ENCODE results near the gene RNF103.

The RNF103 gene

GRCh38 chr2:86649119-86649947 lies 25.7 kb upstream of the RNF103 start:
- no peak for FAIRE-seq

GRCh38 chr2:86648681-86649080 lies 25.0 kb upstream of the RNF103 start:
- no peak for TF ChIP-seq CTCF (IDR thresholded peaks at IDR 0.05; ENCODE audit: insufficient read depth, missing control alignments)
- FAIRE-seq, result no peak
- no peak for DNase-seq (ENCODE audit: insufficient read length, low spot score)

More at GRCh38 chr2:86649119-86649947, 25.7 kb upstream of the RNF103 start:
- no peak for DNase-seq (ENCODE audit: insufficient read length, low spot score)
- no peak for TF ChIP-seq CTCF (IDR thresholded peaks at IDR 0.05; ENCODE audit: insufficient read depth, missing control alignments)

GRCh38 chr2:86646865-86647264 lies 23.2 kb upstream of the RNF103 start:
- no peak for DNase-seq (ENCODE audit: insufficient read length, low spot score)
- FAIRE-seq, result no peak
- TF ChIP-seq CTCF (IDR thresholded peaks at IDR 0.05; ENCODE audit: insufficient read depth, missing control alignments), result no peak

- FAIRE-seq (no peak), DNase-seq (ENCODE audit: insufficient read length, low spot score) (no peak)
- no peak for TF ChIP-seq CTCF (IDR thresholded peaks at IDR 0.05; ENCODE audit: insufficient read depth, missing control alignments)
Measured at GRCh38 chr2:86646329-86646728, 22.7 kb upstream of the RNF103 start.

GRCh38 chr2:86645752-86646151 lies 22.1 kb upstream of the RNF103 start:
- FAIRE-seq (no peak), DNase-seq (ENCODE audit: insufficient read length, low spot score) (no peak)
- TF ChIP-seq CTCF (IDR thresholded peaks at IDR 0.05; ENCODE audit: insufficient read depth, missing control alignments), result no peak

- DNase-seq (ENCODE audit: insufficient read length, low spot score), result no peak
- no peak for FAIRE-seq
- no peak for TF ChIP-seq CTCF (IDR thresholded peaks at IDR 0.05; ENCODE audit: insufficient read depth, missing control alignments)
Measured at GRCh38 chr2:86638712-86639111, 15.0 kb upstream of the RNF103 start.

- no peak for FAIRE-seq
- no peak for TF ChIP-seq CTCF (IDR thresholded peaks at IDR 0.05; ENCODE audit: insufficient read depth, missing control alignments)
- no peak for DNase-seq (ENCODE audit: insufficient read length, low spot score)
Measured at GRCh38 chr2:86636842-86637241, 13.2 kb upstream of the RNF103 start.
